Gastroesophageal sphincter (tissue), 3 donors: ENCODE data around the gene PDCD4.

Experiments
- POLR2A ChIP-seq, 2 donors: fragments of 450-650 bp; IDR thresholded peaks; one replicate each; pipeline ENCODE4 v1.6.1; 2017; ENCODE audit warnings: antibody characterized with exemption in 2 of 2, mild to moderate bottlenecking in 2 of 2, moderate library complexity in 1 of 2
- POLR2AphosphoS5 ChIP-seq: sonication (generic); formaldehyde crosslinking; IDR thresholded peaks from one replicate; pipeline ENCODE4 v1.6.1; 2017; ENCODE audit warnings: antibody characterized with exemption
- TF ChIP-seq, protein P1 (sequence below), 4 experiments: fragments of 200-600 bp in 2 of 4; fragments of 450-650 bp in 2 of 4; sonication (generic) in 1 of 4; IDR thresholded peaks; one replicate each; pipeline ENCODE4 v1.5.1; 2017 to 2019; ENCODE audit warnings: antibody characterized with exemption in 4 of 4, mild to moderate bottlenecking in 2 of 4, moderate library complexity in 2 of 4

DNA sequence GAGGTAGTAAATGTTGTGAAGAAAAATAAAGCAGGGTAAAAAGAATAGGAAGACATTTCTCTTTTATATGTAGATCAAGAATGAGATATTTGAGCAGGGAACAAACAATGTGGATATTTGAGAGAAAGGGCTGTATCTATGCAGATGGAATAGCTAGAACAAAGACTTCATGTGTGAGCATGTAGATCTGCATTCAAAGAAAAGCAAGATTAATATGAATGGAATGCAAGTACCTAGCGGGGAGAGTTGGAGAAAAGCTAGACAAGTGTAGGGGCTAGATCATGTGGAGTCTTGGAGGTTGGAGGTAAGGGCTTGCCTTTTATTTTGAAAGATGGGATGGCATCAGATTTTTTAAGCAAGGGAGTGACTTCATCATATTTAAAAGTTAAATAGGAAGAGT is 74.8 kb downstream of the PDCD4 start:
- TF ChIP-seq, protein P1, sequence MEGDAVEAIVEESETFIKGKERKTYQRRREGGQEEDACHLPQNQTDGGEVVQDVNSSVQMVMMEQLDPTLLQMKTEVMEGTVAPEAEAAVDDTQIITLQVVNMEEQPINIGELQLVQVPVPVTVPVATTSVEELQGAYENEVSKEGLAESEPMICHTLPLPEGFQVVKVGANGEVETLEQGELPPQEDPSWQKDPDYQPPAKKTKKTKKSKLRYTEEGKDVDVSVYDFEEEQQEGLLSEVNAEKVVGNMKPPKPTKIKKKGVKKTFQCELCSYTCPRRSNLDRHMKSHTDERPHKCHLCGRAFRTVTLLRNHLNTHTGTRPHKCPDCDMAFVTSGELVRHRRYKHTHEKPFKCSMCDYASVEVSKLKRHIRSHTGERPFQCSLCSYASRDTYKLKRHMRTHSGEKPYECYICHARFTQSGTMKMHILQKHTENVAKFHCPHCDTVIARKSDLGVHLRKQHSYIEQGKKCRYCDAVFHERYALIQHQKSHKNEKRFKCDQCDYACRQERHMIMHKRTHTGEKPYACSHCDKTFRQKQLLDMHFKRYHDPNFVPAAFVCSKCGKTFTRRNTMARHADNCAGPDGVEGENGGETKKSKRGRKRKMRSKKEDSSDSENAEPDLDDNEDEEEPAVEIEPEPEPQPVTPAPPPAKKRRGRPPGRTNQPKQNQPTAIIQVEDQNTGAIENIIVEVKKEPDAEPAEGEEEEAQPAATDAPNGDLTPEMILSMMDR (IDR thresholded peaks at IDR 0.05), result no peak
- TF ChIP-seq POLR2A (IDR thresholded peaks at IDR 0.05) (no peak), POLR2AphosphoS5 (no peak)
